Osteoblast (primary cell): ENCODE data around the gene PRAC1. TPM values are rescaled to one million over a fixed set of nuclear protein-coding genes. Genes with fewer than 3 reads are reported as not detected.

ENCODE experiments used
- DNase-seq: peaks from one replicate; pipeline ENCODE4 v3.0.0; 2011; ENCODE audit warnings: low spot score, mixed read lengths; ENCODE audit not compliant: insufficient read length; ENCODE audit errors: missing footprints
- H2AFZ ChIP-seq: 2 replicates; pipeline ENCODE4 v1.6.0; 2011; ENCODE audit warnings: mild to moderate bottlenecking, low read length
- H3K27ac ChIP-seq: 2 replicates; pipeline ENCODE4 v1.5.1; 2011; ENCODE audit warnings: mild to moderate bottlenecking, low read depth, low read length, moderate library complexity
- H3K27me3 ChIP-seq: 2 replicates; pipeline ENCODE4 v1.6.0; 2012; ENCODE audit warnings: mild to moderate bottlenecking, control low read depth, inconsistent platforms, low read length, moderate library complexity; ENCODE audit not compliant: insufficient read depth
- H3K36me3 ChIP-seq: 2 replicates; pipeline ENCODE4 v1.5.1; 2011; ENCODE audit warnings: mild to moderate bottlenecking, low read length, control low read depth, moderate library complexity; ENCODE audit not compliant: insufficient read depth
- H3K4me1 ChIP-seq: 2 replicates; pipeline ENCODE4 v1.5.1; 2011; ENCODE audit warnings: mild to moderate bottlenecking, low read length, control low read depth, moderate library complexity; ENCODE audit not compliant: insufficient read depth
- H3K4me2 ChIP-seq: 2 replicates; pipeline ENCODE4 v1.6.0; 2011; ENCODE audit warnings: mild to moderate bottlenecking, low read length; ENCODE audit not compliant: insufficient read depth
- H3K4me3 ChIP-seq: fragments of 200-600 bp; sonication (generic); 3 replicates; pipeline ENCODE4 v1.5.1; 2012; ENCODE audit warnings: mild to moderate bottlenecking, low read length, inconsistent platforms; ENCODE audit not compliant: insufficient read depth
- H3K79me2 ChIP-seq: 2 replicates; pipeline ENCODE4 v1.6.0; 2012; ENCODE audit warnings: mild to moderate bottlenecking, low read length, control low read depth, inconsistent platforms; ENCODE audit not compliant: insufficient read depth
- H3K9me3 ChIP-seq: 2 replicates; pipeline ENCODE4 v1.5.1; 2011; ENCODE audit warnings: low read depth, low read length, control low read depth
- H4K20me1 ChIP-seq: 2 replicates; pipeline ENCODE4 v1.6.0; 2012; ENCODE audit warnings: mild to moderate bottlenecking, low read length, control low read depth; ENCODE audit not compliant: insufficient read depth
- CTCF ChIP-seq: IDR thresholded peaks from 2 replicates; pipeline ENCODE4 v1.5.1; 2011; ENCODE audit warnings: mild to moderate bottlenecking, low read depth, low read length, moderate library complexity; ENCODE audit errors: extremely low read depth
- total RNA-seq: library from RNA; depleted of rRNA; stranded (reverse); fragments of >200 nt; gene quantifications from 2 replicates; pipeline ENCODE4 v1.2.3, GENCODE V29; 2012

PRAC1 gene
- total RNA-seq, 1 donor, result not detected

- H3K36me3 ChIP-seq, result no peaks in the 10 kb centered on the region
- H3K4me1 ChIP-seq, result no peaks in the 10 kb centered on the region
- no peak overlapping the region for H2AFZ ChIP-seq
- H4K20me1 ChIP-seq, result no peaks in the 10 kb centered on the region
- no peak overlapping the region for H3K27ac ChIP-seq
- H3K4me3 ChIP-seq, result no peak overlapping the region
- peaks cover 75% of the 10 kb centered on the region for H3K27me3 ChIP-seq
- no peak overlapping the region for H3K4me2 ChIP-seq
- TF ChIP-seq CTCF, result no peak
- no peaks in the 10 kb centered on the region for H3K9me3 ChIP-seq
- peak; percentile 71 for DNase-seq
- H3K79me2 ChIP-seq, result no peaks in the 10 kb centered on the region
These were observed 38.8 kb upstream of the PRAC1 start for GRCh38 chr17:48761114-48761513.

GRCh38 chr17:48760411-48760810 lies 38.1 kb upstream of the PRAC1 start:
- peaks cover 78% of the 10 kb centered on the region for H3K27me3 ChIP-seq
- TF ChIP-seq CTCF, result no peak
- no peak for DNase-seq

GRCh38 chr17:48759288-48759687 lies 37.0 kb upstream of the PRAC1 start:
- DNase-seq, result peak; percentile 47
- Histone ChIP-seq H3K27me3 (peaks cover 79% of the 10 kb centered on the region), H3K79me2 (no peaks in the 10 kb centered on the region), H3K9me3 (no peaks in the 10 kb centered on the region), H4K20me1 (no peaks in the 10 kb centered on the region), H3K36me3 (no peaks in the 10 kb centered on the region), H3K27ac (no peak overlapping the region), H2AFZ (no peak overlapping the region), H3K4me2 (no peak overlapping the region), H3K4me1 (no peaks in the 10 kb centered on the region), H3K4me3 (no peak overlapping the region)
- TF ChIP-seq CTCF, result no peak

More at GRCh38 chr17:48760411-48760810, 38.1 kb upstream of the PRAC1 start:
- Histone ChIP-seq H3K9me3 (no peaks in the 10 kb centered on the region), H3K4me2 (no peak overlapping the region), H3K4me3 (no peak overlapping the region), H2AFZ (no peak overlapping the region), H3K79me2 (no peaks in the 10 kb centered on the region), H4K20me1 (no peaks in the 10 kb centered on the region), H3K4me1 (no peaks in the 10 kb centered on the region), H3K27ac (no peak overlapping the region), H3K36me3 (no peaks in the 10 kb centered on the region)

- no peak overlapping the region for H3K4me3 ChIP-seq
- no peak overlapping the region for H2AFZ ChIP-seq
- H3K4me2 ChIP-seq, result no peak overlapping the region
- peaks cover 3% of the 10 kb centered on the region for H4K20me1 ChIP-seq
- H3K27me3 ChIP-seq, result peaks cover 82% of the 10 kb centered on the region
- H3K36me3 ChIP-seq, result no peaks in the 10 kb centered on the region
- H3K4me1 ChIP-seq, result peaks cover 3% of the 10 kb centered on the region
- no peaks in the 10 kb centered on the region for H3K9me3 ChIP-seq
- no peak for TF ChIP-seq CTCF
- H3K27ac ChIP-seq, result no peak overlapping the region
- H3K79me2 ChIP-seq, result no peaks in the 10 kb centered on the region
- DNase-seq, result peak; percentile 29
These were observed 35.2 kb upstream of the PRAC1 start for GRCh38 chr17:48757524-48757961.
